ENCODE data around the gene SAC3D1. TPM values are rescaled to one million over a fixed set of nuclear protein-coding genes. Genes with fewer than 3 reads are reported as not detected.
"Not testable (repeated sequence)": the region's sequence is repeated elsewhere in the genome, so short reads cannot be mapped to it uniquely, and the experiment has no call there.

The SAC3D1 gene
- polyA plus RNA-seq, 1 experiment, result 4.5 TPM

DNA sequence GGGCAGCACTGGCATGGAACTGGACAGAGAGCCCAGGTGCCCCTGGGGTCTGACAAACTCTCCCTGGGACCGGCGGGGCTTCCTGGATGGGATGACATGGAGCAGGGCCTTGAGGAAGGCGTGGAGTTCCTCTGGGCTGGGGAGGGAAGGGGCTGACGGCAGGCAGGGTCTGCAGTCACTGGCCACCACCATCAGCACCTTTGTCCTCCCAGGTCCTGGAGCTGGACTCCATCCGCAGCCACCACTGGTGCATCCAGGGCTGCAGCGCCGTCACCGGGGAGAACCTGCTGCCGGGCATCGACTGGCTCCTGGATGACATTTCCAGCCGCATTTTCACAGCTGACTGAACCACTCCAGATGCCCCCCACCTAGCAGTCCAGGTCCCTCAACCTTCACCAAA, 19.5 kb upstream of the SAC3D1 start:
- DNase-seq (ENCODE audit: low read depth, low spot score), result no peak
- ChIA-PET POLR2A (no interaction called here), CTCF (interaction anchor here (0.6 kb wide), 1 partner anchor 12 kb away, joined by 3 read pairs; no protein-coding TSS in a partner anchor)
- no peak overlapping the region for H3K27ac ChIP-seq (ENCODE audit: low read depth, low read length)
- no peak for TF ChIP-seq CTCF (IDR thresholded peaks at IDR 0.05; ENCODE audit: low read depth, low read length)
- H3K9me3 ChIP-seq (ENCODE audit: control insufficient read depth, insufficient read depth, low read length), result no peaks in the 10 kb centered on the region
- H3K4me3 ChIP-seq (ENCODE audit: low read depth, low read length), result no peak overlapping the region
- no peaks in the 10 kb centered on the region for H3K27me3 ChIP-seq (ENCODE audit: control insufficient read depth, insufficient read depth, low read length)

GRCh38 chr11:65023502-65023901, 17.5 kb upstream of the SAC3D1 start:
- CTCF ChIA-PET, result interaction anchor here (1.0 kb wide), 1 partner anchor 11 kb away, joined by 3 read pairs; no protein-coding TSS in a partner anchor
- H3K27ac ChIP-seq (ENCODE audit: low read depth, low read length); DNase-seq (ENCODE audit: low read depth, low spot score); POLR2A ChIA-PET; H3K27me3 ChIP-seq (ENCODE audit: control insufficient read depth, insufficient read depth, low read length); H3K9me3 ChIP-seq (ENCODE audit: control insufficient read depth, insufficient read depth, low read length); H3K4me3 ChIP-seq (ENCODE audit: low read depth, low read length): not testable (repeated sequence)

DNA sequence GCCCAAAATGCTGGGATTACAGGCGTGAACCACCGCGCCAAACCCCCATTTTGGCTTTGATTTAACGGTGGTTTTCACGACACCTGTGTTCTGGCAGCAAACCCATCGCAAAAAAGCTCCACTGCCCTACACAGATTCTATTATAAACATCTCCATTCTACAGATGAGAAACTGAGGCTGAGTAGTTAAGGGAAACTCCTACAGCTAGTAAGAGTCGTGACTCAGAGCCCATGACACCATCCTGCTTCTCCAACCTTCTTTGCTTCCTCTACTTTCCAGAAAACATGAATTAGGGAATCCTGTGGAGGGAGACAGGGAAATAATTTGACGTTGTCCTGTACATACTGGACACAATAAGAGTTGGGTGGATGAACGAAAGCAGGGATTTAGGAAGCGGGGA, 14.2 kb upstream of the SAC3D1 start:
- H3K4me3 ChIP-seq (ENCODE audit: low read depth, low read length), result peak overlapping the region; percentile 51
- no peaks in the 10 kb centered on the region for H3K9me3 ChIP-seq (ENCODE audit: control insufficient read depth, insufficient read depth, low read length)
- ChIA-PET POLR2A (interaction anchor here (0.6 kb wide), 1 partner anchor 14 kb away, joined by 3 read pairs; the partner anchor contains the start of gene SAC3D1), CTCF (interaction anchor here (0.6 to 1.3 kb wide), 3 partner anchors 12 to 160 kb away, joined by 3 to 8 read pairs (median 3); partner anchors contain the start of genes ARL2 and ZNHIT2)
- DNase-seq (ENCODE audit: low read depth, low spot score), result no peak
- no peak overlapping the region for H3K27ac ChIP-seq (ENCODE audit: low read depth, low read length)
- H3K27me3 ChIP-seq (ENCODE audit: control insufficient read depth, insufficient read depth, low read length), result no peaks in the 10 kb centered on the region
- TF ChIP-seq CTCF (IDR thresholded peaks at IDR 0.05; ENCODE audit: low read depth, low read length), result no peak

DNA sequence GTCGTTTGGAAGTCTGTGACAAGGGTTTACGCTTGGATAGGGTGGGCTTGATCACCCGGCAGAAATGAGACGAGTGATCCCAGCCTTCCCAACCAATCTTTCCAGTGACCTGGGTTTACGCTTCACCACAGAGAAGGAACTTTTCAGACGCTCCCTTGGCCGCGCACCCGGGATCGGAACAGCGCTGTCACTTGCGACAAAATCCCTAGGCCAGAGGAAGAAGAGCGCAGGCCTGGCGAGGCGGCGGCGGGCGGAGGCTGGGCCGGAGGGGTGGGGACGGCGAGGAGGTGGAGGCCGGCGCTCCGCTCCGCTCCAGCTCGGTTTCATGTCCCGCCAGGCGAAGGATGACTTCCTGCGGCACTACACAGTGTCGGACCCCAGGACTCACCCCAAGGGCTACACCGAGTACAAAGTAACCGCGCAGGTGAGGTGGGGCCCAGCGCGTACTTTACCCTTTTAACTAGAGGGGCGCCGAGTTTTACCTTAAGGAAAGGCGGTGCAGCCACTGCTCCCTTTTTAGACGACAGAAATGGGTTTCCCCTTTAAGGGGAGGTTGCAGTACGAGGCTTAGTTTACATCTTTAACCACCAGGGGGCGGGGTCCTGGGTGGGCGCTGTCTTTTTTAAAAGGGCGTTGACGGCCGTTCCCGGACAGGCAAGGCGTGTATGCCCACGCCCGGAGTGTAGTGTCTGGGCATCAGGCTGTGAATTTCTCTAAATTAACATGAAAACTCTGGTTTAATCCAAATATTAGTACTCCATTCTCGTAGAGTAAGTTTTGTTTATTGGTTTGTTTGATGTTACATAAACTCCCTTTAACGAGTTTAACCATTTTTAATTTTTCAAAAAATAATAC, 13.6 kb upstream of the SAC3D1 start, which contains the start of gene SNX15:
SNX15 (plus strand) TSS at position 227 of the 855 bp plus-strand sequence; CDS start at position 326, 99 bp downstream.
- Histone ChIP-seq H3K4me3 (ENCODE audit: low read depth, low read length) (peak within 1 kb of the TSS; percentile 76), H3K27ac (ENCODE audit: low read depth, low read length) (peak within 1 kb of the TSS; percentile 62), H3K27me3 (ENCODE audit: control insufficient read depth, insufficient read depth, low read length) (no peaks in the 10 kb centered on the region), H3K9me3 (ENCODE audit: control insufficient read depth, insufficient read depth, low read length) (no peaks in the 10 kb centered on the region)
- ChIA-PET CTCF (interaction anchor here (0.7 to 1.9 kb wide), 4 partner anchors 10 to 13 kb away, joined by 4 to 8 read pairs (median 5); partner anchors contain the start of gene ARL2), POLR2A (interaction anchor here (0.6 to 1.1 kb wide), 2 partner anchors 14 to 108 kb away, joined by 3 read pairs; partner anchors contain the start of gene SAC3D1)
- peak; percentile 92 for DNase-seq (ENCODE audit: low read depth, low spot score)
- peak; percentile 63 for TF ChIP-seq CTCF (IDR thresholded peaks at IDR 0.05; ENCODE audit: low read depth, low read length)

- TF ChIP-seq CTCF (IDR thresholded peaks at IDR 0.05; ENCODE audit: low read depth, low read length), result no peak
- no peak overlapping the region for H3K27ac ChIP-seq (ENCODE audit: low read depth, low read length)
- no peak for DNase-seq (ENCODE audit: low read depth, low spot score)
- CTCF ChIA-PET, result no interaction called here
- no peaks in the 10 kb centered on the region for H3K9me3 ChIP-seq (ENCODE audit: control insufficient read depth, insufficient read depth, low read length)
- POLR2A ChIA-PET, result no interaction called here
- H3K4me3 ChIP-seq (ENCODE audit: low read depth, low read length), result no peak overlapping the region
- H3K27me3 ChIP-seq (ENCODE audit: control insufficient read depth, insufficient read depth, low read length), result no peaks in the 10 kb centered on the region
Measured at GRCh38 chr11:65032216-65032615, 8.8 kb upstream of the SAC3D1 start.

Data from AG04450 (cell line).